DMS114 treated with DMSO at 0.1 percent for 48 hours (cell line): ENCODE results near the gene FBXO40.
"Not testable (repeated sequence)": the region's sequence is repeated elsewhere in the genome, so short reads cannot be mapped to it uniquely, and the experiment has no call there.

ENCODE experiments used
- DNase-seq: peaks from one replicate; lab custom pipeline; 2025; ENCODE audit not compliant: unreplicated experiment; lab: John Stamatoyannopoulos, UW

The FBXO40 gene, protein sequence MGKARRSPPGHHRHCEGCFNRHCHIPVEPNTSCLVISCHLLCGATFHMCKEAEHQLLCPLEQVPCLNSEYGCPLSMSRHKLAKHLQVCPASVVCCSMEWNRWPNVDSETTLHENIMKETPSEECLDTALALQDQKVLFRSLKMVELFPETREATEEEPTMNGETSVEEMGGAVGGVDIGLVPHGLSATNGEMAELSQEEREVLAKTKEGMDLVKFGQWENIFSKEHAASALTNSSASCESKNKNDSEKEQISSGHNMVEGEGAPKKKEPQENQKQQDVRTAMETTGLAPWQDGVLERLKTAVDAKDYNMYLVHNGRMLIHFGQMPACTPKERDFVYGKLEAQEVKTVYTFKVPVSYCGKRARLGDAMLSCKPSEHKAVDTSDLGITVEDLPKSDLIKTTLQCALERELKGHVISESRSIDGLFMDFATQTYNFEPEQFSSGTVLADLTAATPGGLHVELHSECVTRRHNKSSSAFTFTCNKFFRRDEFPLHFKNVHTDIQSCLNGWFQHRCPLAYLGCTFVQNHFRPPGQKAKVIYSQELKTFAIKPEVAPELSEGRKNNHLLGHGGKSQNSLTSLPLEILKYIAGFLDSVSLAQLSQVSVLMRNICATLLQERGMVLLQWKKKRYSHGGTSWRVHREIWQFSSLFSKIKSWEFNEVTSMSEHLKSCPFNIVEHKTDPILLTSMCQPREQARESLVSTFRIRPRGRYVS

DNA sequence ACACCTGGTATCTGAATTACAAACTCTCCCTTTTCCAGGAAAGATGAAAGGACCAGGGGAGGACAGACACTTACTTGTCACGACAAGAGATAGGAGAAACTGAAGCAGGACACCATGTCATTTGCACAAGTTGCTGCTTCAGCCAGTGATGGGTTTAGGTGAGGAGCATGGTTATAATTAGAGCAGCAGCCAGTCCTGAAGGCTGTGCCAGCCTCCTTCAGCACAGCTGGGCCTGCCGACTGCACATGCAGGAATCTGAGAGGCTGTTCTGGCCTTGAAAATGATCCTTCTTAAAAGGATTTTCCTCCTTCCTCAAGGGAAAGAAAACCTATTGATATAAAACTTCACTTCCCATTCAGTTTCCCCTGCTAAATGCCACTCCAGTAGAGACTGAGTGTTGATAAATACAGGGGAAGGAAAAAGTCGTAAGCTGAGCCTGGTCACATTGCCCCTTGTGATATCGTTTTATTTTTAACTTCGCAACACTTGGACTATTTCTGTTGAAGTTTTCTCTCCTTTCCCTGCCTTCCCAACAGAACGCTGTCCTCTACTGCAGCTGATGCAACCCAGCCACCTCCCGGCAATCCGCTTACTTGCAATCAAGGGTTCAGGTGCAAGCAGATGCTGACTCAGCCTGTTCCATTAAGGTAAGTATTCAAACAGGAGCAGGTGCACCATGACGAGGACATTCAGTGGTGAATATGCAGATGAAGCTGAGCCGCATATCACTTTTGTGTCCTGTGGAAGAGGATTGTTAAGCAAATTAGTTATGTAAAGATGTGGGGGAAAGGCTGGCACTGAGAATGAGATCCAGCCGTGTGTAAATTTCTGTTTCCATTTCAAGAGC lies at the start of gene FBXO40:
Gene FBXO40, plus strand, starts transcription at position 524 of the 847 bp plus-strand sequence. CDS start 27,197 bp downstream, outside the sequence.
- no peak for DNase-seq

DNA sequence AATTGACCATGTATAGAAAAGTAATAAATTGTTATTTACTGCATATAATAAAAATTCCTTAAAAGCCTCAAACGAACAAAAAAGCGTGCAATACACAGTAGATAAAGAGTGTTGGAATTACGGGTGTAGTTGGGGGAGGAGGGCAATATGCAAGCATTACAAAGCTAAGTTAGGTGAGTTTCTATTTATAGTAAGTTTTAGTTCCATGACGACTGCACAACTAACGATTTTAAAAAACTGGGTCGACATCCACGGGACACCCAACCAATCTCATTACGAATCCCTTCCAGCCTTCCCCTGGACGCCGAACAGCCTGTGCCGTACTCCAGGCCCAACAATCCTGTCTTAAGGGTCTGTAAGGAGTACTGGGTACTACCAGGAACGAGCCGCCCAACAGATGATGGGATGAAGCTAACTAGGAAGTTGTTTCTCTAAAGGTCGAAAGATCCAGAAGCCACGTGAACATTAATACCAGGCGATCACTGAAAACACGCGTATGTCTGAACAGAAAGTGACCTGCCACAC lies 48.1 kb upstream of the FBXO40 start:
- DNase-seq: peak; percentile 46

DNA sequence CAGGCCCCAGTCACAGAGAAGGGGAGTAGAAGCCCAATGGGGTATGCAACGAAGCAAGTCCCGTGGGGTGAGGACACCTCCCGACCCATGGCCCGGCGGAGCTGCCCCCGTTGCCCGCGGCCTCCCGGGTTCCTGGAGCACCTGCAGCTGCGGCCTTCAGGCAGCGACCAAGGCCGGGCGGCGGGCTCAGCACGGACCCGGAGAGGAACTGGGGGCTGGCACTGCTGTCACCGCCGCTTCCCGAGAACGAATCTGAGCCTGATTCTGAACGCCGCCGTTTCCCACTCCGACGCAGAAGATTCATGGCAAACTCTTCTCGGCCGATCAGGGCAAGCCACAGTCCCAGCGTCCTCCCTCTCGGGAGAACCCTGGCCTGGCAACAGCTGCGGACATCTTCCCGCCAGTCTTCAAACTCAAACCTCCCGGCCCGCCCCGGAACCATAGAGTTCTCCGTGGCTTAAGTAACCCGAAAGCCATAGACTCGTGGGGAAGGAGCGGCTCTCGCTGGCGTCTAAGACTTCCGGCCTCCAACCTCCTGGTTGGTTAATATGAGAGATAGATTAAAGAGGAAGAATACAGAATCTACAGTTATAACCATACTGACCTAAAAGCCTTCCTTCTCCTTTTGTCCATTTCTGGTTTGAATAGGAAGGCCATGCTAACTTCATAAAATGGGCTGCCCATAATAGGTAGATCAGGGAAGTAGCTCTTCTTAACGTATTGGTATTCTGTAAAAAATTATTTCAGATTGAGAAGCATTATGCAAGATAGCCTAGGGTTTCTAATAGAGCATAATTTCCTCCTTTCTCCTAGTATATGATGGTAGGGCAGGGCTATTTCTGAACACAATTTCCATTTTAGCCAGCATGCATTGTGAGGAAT lies 47.4 kb upstream of the FBXO40 start, which contains the start of gene POLQ:
Gene POLQ, minus strand, starts transcription at position 415 of the 882 bp plus-strand sequence. Its CDS starts 111 bp downstream, at position 304.
- peak; percentile 92 for DNase-seq

DNA sequence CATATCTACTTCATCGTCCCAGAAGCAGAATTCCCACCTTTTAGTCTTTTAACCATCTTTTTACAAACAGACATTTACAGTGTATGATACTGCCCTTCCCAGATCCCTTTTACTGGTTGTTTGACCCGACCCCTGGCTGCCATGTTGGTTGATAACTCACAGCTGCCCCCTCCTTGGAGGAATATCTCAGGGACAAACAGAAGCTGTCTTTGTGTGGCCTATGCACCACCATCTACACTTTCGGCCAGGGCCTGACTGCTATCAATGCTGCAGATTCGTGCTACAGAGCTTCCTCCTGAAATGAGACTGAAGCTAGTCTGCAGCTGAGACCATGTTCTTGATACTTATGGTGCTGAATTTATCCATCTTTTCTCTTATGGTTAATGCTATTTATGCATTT lies 40.8 kb upstream of the FBXO40 start:
- no peak for DNase-seq

DNA sequence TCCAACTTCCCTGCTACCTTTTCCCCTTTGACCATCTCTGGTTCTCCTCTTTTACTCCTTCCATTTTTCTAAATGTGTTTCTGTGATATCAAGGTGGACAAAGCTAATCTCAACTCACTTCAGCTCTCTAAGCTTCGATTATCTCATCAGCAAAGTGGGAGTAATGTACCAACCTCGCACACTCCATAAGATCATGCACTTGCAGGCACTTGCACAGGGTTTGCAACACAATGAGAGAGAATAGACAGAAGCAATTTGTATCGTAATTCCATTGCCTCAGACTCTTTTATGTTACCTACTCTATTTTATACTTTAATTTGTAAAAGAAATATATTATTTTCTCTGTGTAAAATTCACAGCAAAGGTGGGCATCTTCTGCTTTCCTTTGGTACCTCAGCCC lies 40.4 kb upstream of the FBXO40 start:
- no peak for DNase-seq

DNA sequence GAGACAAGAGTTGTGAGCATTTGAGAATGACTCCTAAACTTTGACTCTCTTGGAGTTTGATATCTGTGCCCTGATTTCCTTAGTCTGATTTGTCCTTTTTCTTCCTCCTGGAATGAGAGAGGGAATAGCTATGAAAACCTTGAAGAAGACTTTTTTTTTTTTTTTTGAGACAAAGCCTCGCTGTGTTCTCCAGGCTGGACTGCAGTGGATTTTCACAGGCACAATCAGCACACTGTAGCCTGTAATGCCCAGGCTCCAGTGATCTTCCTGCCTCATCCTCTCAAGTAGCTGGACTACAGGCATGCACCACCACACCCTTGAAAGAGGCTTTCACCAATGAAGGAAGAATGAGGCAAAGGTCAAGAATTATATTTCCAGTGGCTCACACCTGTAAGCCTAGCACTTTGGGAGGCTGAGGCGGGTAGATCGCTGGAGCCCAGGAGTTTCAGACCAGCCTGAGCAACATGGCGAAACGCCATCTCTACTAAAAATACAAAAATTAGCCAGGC lies 35.7 kb upstream of the FBXO40 start:
- no peak for DNase-seq

GRCh38 chr3:121562148-121562547 lies 31.0 kb upstream of the FBXO40 start:
- DNase-seq: no peak

- no peak for DNase-seq
Observed at GRCh38 chr3:121566773-121567172, 26.4 kb upstream of the FBXO40 start.

GRCh38 chr3:121567649-121568048 lies 25.5 kb upstream of the FBXO40 start, which contains the start of gene ARGFX:
ARGFX (plus strand) TSS chr3:121567949; CDS start chr3:121570714, 2,765 bp downstream.
- no peak for DNase-seq

- no peak for DNase-seq
Observed at GRCh38 chr3:121574449-121574848, 18.7 kb upstream of the FBXO40 start.

GRCh38 chr3:121581691-121582090 lies 11.5 kb upstream of the FBXO40 start:
- no peak for DNase-seq

- DNase-seq: no peak
Observed at GRCh38 chr3:121584418-121584817, 8.8 kb upstream of the FBXO40 start.

DNA sequence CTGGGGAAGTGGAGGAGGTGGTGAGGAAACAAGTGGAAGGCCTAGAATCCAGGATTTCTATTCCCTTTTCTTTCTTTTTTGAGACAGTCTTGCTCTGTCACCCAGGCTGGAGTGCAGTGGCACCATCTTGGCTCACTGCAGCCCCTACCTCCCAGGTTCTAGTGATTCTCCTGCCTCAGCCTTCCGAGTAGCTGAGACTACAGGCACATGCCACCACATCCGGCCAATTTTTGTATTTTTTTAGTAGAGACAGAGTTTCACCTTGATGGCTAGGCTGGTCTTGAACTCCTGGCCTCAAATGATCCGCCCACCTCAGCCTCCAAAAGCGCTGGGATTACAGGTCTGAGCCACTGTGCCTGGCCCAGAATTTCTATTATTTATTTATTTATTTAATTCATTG lies 627 bp downstream of the FBXO40 start:
- DNase-seq: not testable (repeated sequence)

DNA sequence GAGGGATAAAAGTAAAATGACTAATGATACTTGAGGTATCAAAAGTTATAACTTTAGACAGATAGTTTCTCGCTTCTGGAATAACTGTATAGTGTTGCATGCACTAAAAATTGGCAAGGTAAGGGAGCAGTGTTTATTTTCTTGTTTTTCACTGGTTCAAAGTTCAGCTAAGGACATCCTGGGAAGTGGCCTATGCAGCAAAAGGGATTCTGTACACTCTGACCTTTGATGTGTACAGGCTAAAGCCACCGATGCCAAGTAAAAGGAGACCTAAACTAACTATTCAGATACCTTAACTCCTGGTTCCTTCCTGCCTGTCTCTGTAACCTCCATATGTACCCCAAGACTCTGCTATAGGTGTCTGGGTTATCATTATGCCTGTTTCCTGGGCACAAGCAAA lies 1.7 kb downstream of the FBXO40 start:
- DNase-seq: no peak

DNA sequence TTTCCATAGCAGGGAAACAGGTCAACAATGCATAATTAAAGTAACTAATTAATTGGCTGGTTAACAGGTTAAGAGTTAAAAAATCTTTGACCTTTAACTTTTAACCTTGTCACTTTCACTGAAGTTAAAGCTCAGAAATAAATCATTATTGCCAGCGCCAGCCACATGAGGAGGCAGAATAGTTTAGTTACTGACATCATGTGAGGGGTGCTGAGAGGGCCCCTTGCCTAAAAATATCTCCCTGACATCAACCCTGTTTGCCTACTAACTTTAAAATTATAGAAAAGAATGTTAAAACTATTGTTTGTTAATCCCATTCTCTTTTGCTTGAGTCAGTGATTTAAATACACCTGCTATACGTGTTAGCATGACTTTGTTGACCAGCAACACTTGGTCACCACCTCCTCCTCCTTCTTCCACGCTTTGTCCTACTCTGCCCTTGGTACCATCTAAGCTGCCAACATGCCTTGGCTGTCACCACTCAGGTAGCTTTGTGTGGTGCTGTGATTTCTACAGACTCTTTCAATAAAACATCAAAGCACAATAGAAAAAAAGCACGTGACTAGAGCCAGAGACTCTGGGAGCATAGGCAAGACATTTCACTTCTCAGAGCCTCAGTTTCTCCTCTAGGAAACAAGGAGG lies 2.7 kb downstream of the FBXO40 start:
- DNase-seq: no peak

- DNase-seq: no peak
Observed at GRCh38 chr3:121598564-121598963, 5.4 kb downstream of the FBXO40 start.

DNA sequence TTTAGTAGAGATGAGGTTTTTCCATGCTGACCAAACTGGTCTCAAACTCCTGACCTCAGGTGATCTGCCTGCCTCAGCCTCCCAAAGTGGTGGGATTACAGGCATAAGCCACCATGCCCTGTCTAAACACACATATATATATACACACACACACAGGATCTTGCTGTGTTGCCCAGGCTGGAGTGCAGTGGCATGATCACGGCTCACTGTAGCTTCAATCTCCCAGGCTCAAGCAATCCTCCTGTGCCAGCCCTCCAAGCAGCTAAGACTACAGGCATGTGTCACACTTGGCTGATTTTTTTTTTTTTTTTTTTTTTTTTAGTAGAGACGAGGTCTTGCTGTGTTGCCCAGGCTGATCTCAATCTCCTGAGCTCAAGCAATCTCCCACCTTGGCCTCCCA lies 6.7 kb downstream of the FBXO40 start:
- not testable (repeated sequence) for DNase-seq

DNA sequence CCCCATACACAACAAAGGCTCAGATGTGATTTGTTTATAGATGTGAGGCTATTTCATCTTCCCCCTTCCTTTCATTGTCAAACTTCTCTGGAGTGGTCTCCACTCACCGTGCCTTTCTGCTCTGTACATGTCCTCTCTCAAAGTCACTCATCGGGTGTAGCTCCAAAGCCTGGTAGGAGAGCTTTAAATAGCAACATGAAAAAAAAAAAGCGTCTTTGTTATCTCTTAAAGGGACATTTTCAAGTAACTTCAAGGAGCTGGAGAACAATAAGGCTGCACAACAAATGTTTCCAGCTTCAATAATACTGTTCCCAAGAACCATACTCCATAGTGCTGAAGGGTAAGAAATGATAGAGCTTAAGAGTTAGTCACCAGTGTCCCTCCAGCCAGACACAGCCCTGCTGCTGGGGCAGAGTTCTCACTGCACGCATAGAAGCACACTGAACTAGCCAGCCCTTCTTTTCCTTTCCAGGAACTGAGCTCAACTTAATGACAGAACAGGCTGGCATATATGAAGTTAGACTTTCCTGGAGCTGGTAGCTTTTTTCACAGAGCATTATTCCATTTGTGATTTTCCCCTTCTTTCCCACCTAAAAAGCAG lies 8.1 kb downstream of the FBXO40 start:
- no peak for DNase-seq

DNA sequence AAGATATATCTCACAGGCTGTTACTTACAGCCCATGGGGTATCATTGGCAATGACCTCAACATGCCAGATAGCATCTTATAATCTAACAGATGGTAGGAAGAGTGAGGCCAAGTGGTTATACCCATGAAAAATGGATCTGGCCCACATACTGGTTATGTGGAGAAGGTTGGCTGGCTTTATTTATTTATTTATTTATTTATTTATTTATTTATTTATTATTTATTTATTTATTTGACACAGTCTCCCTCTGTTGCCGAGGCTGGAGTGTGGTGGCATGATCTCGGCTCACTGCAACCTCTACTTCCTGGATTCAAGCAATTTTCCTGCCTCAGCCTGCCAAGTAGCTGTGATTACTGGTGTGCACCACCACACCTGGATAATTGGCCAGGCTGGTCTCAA lies 11.6 kb downstream of the FBXO40 start:
- no peak for DNase-seq
